Large intestine (tissue), 3 donors: ENCODE results near the gene KCNK2. TPM values are rescaled to one million over a fixed set of nuclear protein-coding genes. Genes with fewer than 3 reads are reported as not detected.

ENCODE experiments used
- DNase-seq, 2 donors: peaks; one replicate each; pipeline versions ENCODE4 v3.0.0 to v3.0.0-alpha.2; 2013
- H3K27ac ChIP-seq: one replicate; pipeline ENCODE4 v1.5.1; 2013; ENCODE audit warnings: low read length
- H3K27me3 ChIP-seq: 2 replicates; pipeline ENCODE4 v1.6.1; 2013; ENCODE audit warnings: low read length; ENCODE audit not compliant: control insufficient read depth, insufficient read depth
- H3K36me3 ChIP-seq: 2 replicates; pipeline ENCODE4 v1.6.1; 2013; ENCODE audit warnings: low read length; ENCODE audit not compliant: control insufficient read depth, insufficient read depth
- H3K4me1 ChIP-seq: one replicate; pipeline ENCODE4 v1.6.1; 2013; ENCODE audit warnings: low read length; ENCODE audit not compliant: control insufficient read depth, insufficient read depth
- H3K4me3 ChIP-seq: one replicate; pipeline ENCODE4 v1.5.1; 2013; ENCODE audit warnings: low read length
- H3K9me3 ChIP-seq: one replicate; pipeline ENCODE4 v1.6.1; 2013; ENCODE audit warnings: mild to moderate bottlenecking, low read depth, low read length, moderate library complexity; ENCODE audit not compliant: control insufficient read depth
- WGBS: methylation state at CpG from one replicate; pipeline ENCODE4 v1.1.5; 2013; ENCODE audit warnings: low lambda C conversion rate; ENCODE audit not compliant: insufficient coverage; 5-methylcytosine and 5-hydroxymethylcytosine counted together
- polyA plus RNA-seq: library from polyadenylated mRNA; unstranded; fragments of 120-200 nt; gene quantifications from one replicate; pipeline ENCODE4 v1.2.1, GENCODE V29; 2013

KCNK2 gene
- polyA plus RNA-seq, 1 donor: 6.6 TPM

GRCh38 chr1:215056584-215056983, 26.0 kb upstream of the KCNK2 start:
- WGBS: no CpG with 5 or more reads among the region's 1 CpG
- Histone ChIP-seq H3K9me3 (no peaks in the 10 kb centered on the region), H3K36me3 (no peaks in the 10 kb centered on the region), H3K4me1 (no peaks in the 10 kb centered on the region), H3K27ac (no peak overlapping the region), H3K27me3 (no peaks in the 10 kb centered on the region), H3K4me3 (no peak overlapping the region)
- DNase-seq: no peak

GRCh38 chr1:215059947-215060346, 22.6 kb upstream of the KCNK2 start:
- no CpG with 5 or more reads among the region's 8 CpGs for WGBS

GRCh38 chr1:215064327-215064726, 18.2 kb upstream of the KCNK2 start:
- DNase-seq: no peak
- no peaks in the 10 kb centered on the region for H3K27me3 ChIP-seq
- no CpG with 5 or more reads among the region's 5 CpGs for WGBS
- no peak overlapping the region for H3K27ac ChIP-seq
- no peaks in the 10 kb centered on the region for H3K4me1 ChIP-seq
- H3K4me3 ChIP-seq: no peak overlapping the region
- no peaks in the 10 kb centered on the region for H3K36me3 ChIP-seq
- no peaks in the 10 kb centered on the region for H3K9me3 ChIP-seq

More at GRCh38 chr1:215059947-215060346, 22.6 kb upstream of the KCNK2 start:
- H3K4me3 ChIP-seq: no peak overlapping the region
- H3K36me3 ChIP-seq: no peaks in the 10 kb centered on the region
- H3K27me3 ChIP-seq: no peaks in the 10 kb centered on the region
- no peaks in the 10 kb centered on the region for H3K9me3 ChIP-seq
- H3K4me1 ChIP-seq: no peaks in the 10 kb centered on the region
- no peak overlapping the region for H3K27ac ChIP-seq
- no peak for DNase-seq

- WGBS: no CpG with 5 or more reads among the region's 1 CpG
- no peak for DNase-seq
These were observed 11.5 kb upstream of the KCNK2 start for GRCh38 chr1:215071078-215071477.

GRCh38 chr1:215076322-215076721, 6.2 kb upstream of the KCNK2 start:
- Histone ChIP-seq H3K4me1 (no peaks in the 10 kb centered on the region), H3K4me3 (no peak overlapping the region), H3K27me3 (peaks cover 8% of the 10 kb centered on the region), H3K36me3 (no peaks in the 10 kb centered on the region), H3K27ac (no peak overlapping the region), H3K9me3 (no peaks in the 10 kb centered on the region)
- DNase-seq: no peak
- no CpG with 5 or more reads among the region's 1 CpG for WGBS

More at GRCh38 chr1:215071078-215071477, 11.5 kb upstream of the KCNK2 start:
- Histone ChIP-seq H3K4me1 (no peaks in the 10 kb centered on the region), H3K9me3 (no peaks in the 10 kb centered on the region), H3K36me3 (no peaks in the 10 kb centered on the region), H3K27me3 (no peaks in the 10 kb centered on the region), H3K27ac (no peak overlapping the region), H3K4me3 (no peak overlapping the region)

GRCh38 chr1:215079456-215079855, 3.1 kb upstream of the KCNK2 start:
- Histone ChIP-seq H3K4me3 (no peak overlapping the region), H3K36me3 (no peaks in the 10 kb centered on the region), H3K27me3 (peaks cover 35% of the 10 kb centered on the region), H3K27ac (no peak overlapping the region), H3K4me1 (peaks cover 4% of the 10 kb centered on the region), H3K9me3 (no peaks in the 10 kb centered on the region)
- 83% methylated on average over 1 of the region's 2 CpGs for WGBS
- no peak for DNase-seq

GRCh38 chr1:215081661-215082531, 641 bp upstream of the KCNK2 start:
- H3K36me3 ChIP-seq: no peaks in the 10 kb centered on the region
- H3K27ac ChIP-seq: no peak overlapping the region
- peaks cover 4% of the 10 kb centered on the region for H3K4me1 ChIP-seq
- no peaks in the 10 kb centered on the region for H3K9me3 ChIP-seq
- DNase-seq: no peak
- WGBS: no CpG with 5 or more reads among the region's 44 CpGs
- H3K4me3 ChIP-seq: peak overlapping the region; percentile 22
- H3K27me3 ChIP-seq: peaks cover 52% of the 10 kb centered on the region

GRCh38 chr1:215083383-215083961, 935 bp downstream of the KCNK2 start:
- peak overlapping the region; percentile 39 for H3K4me3 ChIP-seq
- H3K9me3 ChIP-seq: no peaks in the 10 kb centered on the region
- H3K27me3 ChIP-seq: peaks cover 56% of the 10 kb centered on the region
- H3K36me3 ChIP-seq: no peaks in the 10 kb centered on the region
- no CpG with 5 or more reads among the region's 25 CpGs for WGBS
- peaks cover 4% of the 10 kb centered on the region for H3K4me1 ChIP-seq
- DNase-seq: peak in 1 of 2 donors; percentile 9
- H3K27ac ChIP-seq: no peak overlapping the region

GRCh38 chr1:215084621-215085020, 2.1 kb downstream of the KCNK2 start:
- Histone ChIP-seq H3K27me3 (peaks cover 56% of the 10 kb centered on the region), H3K27ac (no peak overlapping the region), H3K9me3 (no peaks in the 10 kb centered on the region), H3K4me3 (no peak overlapping the region), H3K36me3 (no peaks in the 10 kb centered on the region), H3K4me1 (peaks cover 4% of the 10 kb centered on the region)
- DNase-seq: no peak

- no peak overlapping the region for H3K4me3 ChIP-seq
- no CpG with 5 or more reads among the region's 2 CpGs for WGBS
- no peak for DNase-seq
These were observed 5.1 kb downstream of the KCNK2 start for GRCh38 chr1:215087603-215088002.

More at GRCh38 chr1:215087603-215088002, 5.1 kb downstream of the KCNK2 start:
- Histone ChIP-seq H3K27me3 (peaks cover 36% of the 10 kb centered on the region), H3K9me3 (no peaks in the 10 kb centered on the region), H3K36me3 (no peaks in the 10 kb centered on the region), H3K4me1 (peaks cover 4% of the 10 kb centered on the region), H3K27ac (no peak overlapping the region)
